HEK293 (cell line): Measurements from ENCODE around the gene HERC2.

Source experiments
- CTCF ChIA-PET: fragments of 350-600 bp; formaldehyde crosslinking; extraction: SDS; loops from one replicate; lab custom pipeline; 2021; ENCODE audit warnings: antibody characterized with exemption; lab: Yijun Ruan, JAX
- POLR2A ChIA-PET: fragments of 300-600 bp; formaldehyde crosslinking; extraction: SDS; loops from one replicate; lab custom pipeline; 2020; ENCODE audit warnings: antibody characterized with exemption, inconsistent platforms; lab: Yijun Ruan, JAX
- H3K27ac ChIP-seq: fragments of 200-500 bp; sonication (Bioruptor generic); 2 replicates; pipeline ENCODE4 v1.5.1; 2014; ENCODE audit warnings: low read depth, low read length, control low read depth, inconsistent platforms; ENCODE audit errors: extremely low read depth
- H3K36me3 ChIP-seq, 2 experiments: fragments of 200-500 bp in 1 of 2; sonication (Bioruptor generic) in 1 of 2; 1 replicate in 1 of 2; 2 replicates in 1 of 2; pipeline ENCODE4 v1.5.1; 2014 to 2017; ENCODE audit warnings: inconsistent platforms in 2 of 2, low read length in 2 of 2; ENCODE audit not compliant: control insufficient read depth in 2 of 2, insufficient read depth in 1 of 2
- H3K4me1 ChIP-seq: fragments of 200-500 bp; sonication (Bioruptor generic); 2 replicates; pipeline ENCODE4 v1.5.1; 2014; ENCODE audit warnings: mild to moderate bottlenecking, low read length, inconsistent platforms; ENCODE audit not compliant: control insufficient read depth, insufficient read depth
- H3K4me3 ChIP-seq: 2 replicates; pipeline ENCODE4 v1.5.1; 2011; ENCODE audit warnings: low read depth, mild to moderate bottlenecking, control low read depth, low read length, moderate library complexity
- H3K9me3 ChIP-seq: fragments of 200-500 bp; sonication (Bioruptor generic); 2 replicates; pipeline ENCODE4 v1.5.1; 2014; ENCODE audit warnings: low read depth, low read length, inconsistent platforms; ENCODE audit not compliant: control insufficient read depth, insufficient read depth
- GFI1B ChIP-seq: fragments of 450-650 bp; formaldehyde crosslinking; IDR thresholded peaks from 2 replicates; pipeline ENCODE4 v1.5.1; 2016; ENCODE audit warnings: missing biosample characterization, missing genetic modification characterization
- HOXD13 ChIP-seq: sonication (generic); formaldehyde crosslinking; IDR thresholded peaks from 2 replicates; pipeline ENCODE4 v1.8.0; 2022; ENCODE audit warnings: missing genetic modification reagents, borderline replicate concordance
- IKZF3 ChIP-seq: fragments of 450-650 bp; IDR thresholded peaks from 2 replicates; pipeline ENCODE4 v1.5.0; 2018; ENCODE audit warnings: missing biosample characterization, mild to moderate bottlenecking, missing genetic modification characterization, moderate library complexity
- ZNF10 ChIP-seq: fragments of 450-650 bp; formaldehyde crosslinking; IDR thresholded peaks from 2 replicates; pipeline ENCODE4 v1.5.1; 2017; ENCODE audit warnings: missing biosample characterization, missing genetic modification characterization
- ZNF121 ChIP-seq: fragments of 450-650 bp; formaldehyde crosslinking; IDR thresholded peaks from 2 replicates; pipeline ENCODE4 v1.5.1; 2016; ENCODE audit warnings: missing biosample characterization, missing genetic modification characterization
- ZNF248 ChIP-seq: fragments of 450-650 bp; formaldehyde crosslinking; IDR thresholded peaks from 2 replicates; pipeline ENCODE4 v1.5.1; 2017; ENCODE audit warnings: missing biosample characterization, missing genetic modification characterization
- ZNF350 ChIP-seq: fragments of 450-650 bp; formaldehyde crosslinking; IDR thresholded peaks from 2 replicates; pipeline ENCODE4 v1.5.0; 2017; ENCODE audit warnings: missing biosample characterization, mild to moderate bottlenecking, missing genetic modification characterization
- ZNF354C ChIP-seq: fragments of 450-650 bp; formaldehyde crosslinking; IDR thresholded peaks from 2 replicates; pipeline ENCODE4 v1.5.1; 2016; ENCODE audit warnings: missing biosample characterization, missing genetic modification characterization, low read depth, borderline replicate concordance
- ZNF37A ChIP-seq: fragments of 450-650 bp; IDR thresholded peaks from 2 replicates; pipeline ENCODE4 v1.5.1; 2018; ENCODE audit warnings: missing biosample characterization, missing genetic modification characterization
- ZNF670 ChIP-seq: fragments of 450-650 bp; formaldehyde crosslinking; IDR thresholded peaks from 2 replicates; pipeline ENCODE4 v1.5.1; 2016; ENCODE audit warnings: missing biosample characterization, missing genetic modification characterization, low read depth
- TF ChIP-seq, protein P1 (sequence below): fragments of 450-650 bp; formaldehyde crosslinking; IDR thresholded peaks from 2 replicates; pipeline ENCODE4 v1.5.1; 2016; ENCODE audit warnings: missing biosample characterization, missing genetic modification characterization
- TF ChIP-seq, protein P2 (sequence below): fragments of 450-650 bp; formaldehyde crosslinking; IDR thresholded peaks from 2 replicates; pipeline ENCODE4 v1.5.1; 2016; ENCODE audit warnings: missing biosample characterization, missing genetic modification characterization
- TF ChIP-seq, protein P3 (sequence below): fragments of 450-650 bp; formaldehyde crosslinking; IDR thresholded peaks from 2 replicates; pipeline ENCODE4 v1.5.0; 2017; ENCODE audit warnings: missing biosample characterization, missing genetic modification characterization, borderline replicate concordance
- TF ChIP-seq, protein P4 (sequence below): fragments of 450-650 bp; formaldehyde crosslinking; conservative IDR thresholded peaks from 2 replicates; pipeline ENCODE4 v1.5.1; 2016; ENCODE audit warnings: low read depth, missing biosample characterization, missing genetic modification characterization
- TF ChIP-seq, protein P5 (sequence below): fragments of 450-650 bp; formaldehyde crosslinking; conservative IDR thresholded peaks from 2 replicates; pipeline ENCODE4 v1.5.1; 2016; ENCODE audit warnings: low read depth, missing biosample characterization, missing genetic modification characterization

The HERC2 gene

DNA sequence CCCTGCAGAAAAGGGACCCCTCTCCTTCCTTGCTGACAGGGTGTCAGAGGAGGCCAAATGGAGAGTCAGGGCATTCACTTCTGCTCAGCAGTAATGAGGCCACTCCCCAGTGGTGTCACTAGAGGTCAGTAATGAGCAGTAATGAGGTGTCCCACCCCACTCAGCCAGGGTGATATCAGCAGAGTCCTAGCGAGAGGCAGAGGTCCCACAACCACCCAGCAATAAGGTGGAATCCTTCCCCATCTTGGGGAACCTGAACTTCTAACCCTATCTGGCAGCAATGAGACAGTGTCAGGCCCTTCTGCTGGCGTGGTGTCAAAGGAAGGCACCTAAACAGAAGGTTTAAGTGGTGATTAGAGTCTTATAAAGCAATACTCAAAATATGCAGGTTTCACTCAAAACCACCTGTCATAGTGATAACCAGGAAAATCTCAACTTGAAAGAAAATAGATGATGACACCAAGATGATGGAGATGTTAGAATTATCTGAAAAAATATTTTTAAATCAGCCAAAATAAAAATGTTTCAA is 235.7 kb downstream of the HERC2 start (continued):
- TF ChIP-seq, protein P1, sequence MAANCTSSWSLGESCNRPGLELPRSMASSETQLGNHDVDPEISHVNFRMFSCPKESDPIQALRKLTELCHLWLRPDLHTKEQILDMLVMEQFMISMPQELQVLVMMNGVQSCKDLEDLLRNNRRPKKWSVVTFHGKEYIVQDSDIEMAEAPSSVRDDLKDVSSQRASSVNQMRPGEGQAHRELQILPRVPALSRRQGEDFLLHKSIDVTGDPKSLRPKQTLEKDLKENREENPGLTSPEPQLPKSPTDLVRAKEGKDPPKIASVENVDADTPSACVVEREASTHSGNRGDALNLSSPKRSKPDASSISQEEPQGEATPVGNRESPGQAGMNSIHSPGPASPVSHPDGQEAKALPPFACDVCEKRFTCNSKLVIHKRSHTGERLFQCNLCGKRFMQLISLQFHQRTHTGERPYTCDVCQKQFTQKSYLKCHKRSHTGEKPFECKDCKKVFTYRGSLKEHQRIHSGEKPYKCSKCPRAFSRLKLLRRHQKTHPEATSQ (tag by site-specific recombination) = no peak
- TF ChIP-seq, protein P2, sequence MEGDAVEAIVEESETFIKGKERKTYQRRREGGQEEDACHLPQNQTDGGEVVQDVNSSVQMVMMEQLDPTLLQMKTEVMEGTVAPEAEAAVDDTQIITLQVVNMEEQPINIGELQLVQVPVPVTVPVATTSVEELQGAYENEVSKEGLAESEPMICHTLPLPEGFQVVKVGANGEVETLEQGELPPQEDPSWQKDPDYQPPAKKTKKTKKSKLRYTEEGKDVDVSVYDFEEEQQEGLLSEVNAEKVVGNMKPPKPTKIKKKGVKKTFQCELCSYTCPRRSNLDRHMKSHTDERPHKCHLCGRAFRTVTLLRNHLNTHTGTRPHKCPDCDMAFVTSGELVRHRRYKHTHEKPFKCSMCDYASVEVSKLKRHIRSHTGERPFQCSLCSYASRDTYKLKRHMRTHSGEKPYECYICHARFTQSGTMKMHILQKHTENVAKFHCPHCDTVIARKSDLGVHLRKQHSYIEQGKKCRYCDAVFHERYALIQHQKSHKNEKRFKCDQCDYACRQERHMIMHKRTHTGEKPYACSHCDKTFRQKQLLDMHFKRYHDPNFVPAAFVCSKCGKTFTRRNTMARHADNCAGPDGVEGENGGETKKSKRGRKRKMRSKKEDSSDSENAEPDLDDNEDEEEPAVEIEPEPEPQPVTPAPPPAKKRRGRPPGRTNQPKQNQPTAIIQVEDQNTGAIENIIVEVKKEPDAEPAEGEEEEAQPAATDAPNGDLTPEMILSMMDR (tag by site-specific recombination) = peak; percentile 41; the same call in 1 of the 2 replicates
- TF ChIP-seq ZNF248 = no peak
- TF ChIP-seq ZNF354C (tag by site-specific recombination) = no peak
- no peak for TF ChIP-seq IKZF3 (tag by site-specific recombination)
- TF ChIP-seq, protein P3, sequence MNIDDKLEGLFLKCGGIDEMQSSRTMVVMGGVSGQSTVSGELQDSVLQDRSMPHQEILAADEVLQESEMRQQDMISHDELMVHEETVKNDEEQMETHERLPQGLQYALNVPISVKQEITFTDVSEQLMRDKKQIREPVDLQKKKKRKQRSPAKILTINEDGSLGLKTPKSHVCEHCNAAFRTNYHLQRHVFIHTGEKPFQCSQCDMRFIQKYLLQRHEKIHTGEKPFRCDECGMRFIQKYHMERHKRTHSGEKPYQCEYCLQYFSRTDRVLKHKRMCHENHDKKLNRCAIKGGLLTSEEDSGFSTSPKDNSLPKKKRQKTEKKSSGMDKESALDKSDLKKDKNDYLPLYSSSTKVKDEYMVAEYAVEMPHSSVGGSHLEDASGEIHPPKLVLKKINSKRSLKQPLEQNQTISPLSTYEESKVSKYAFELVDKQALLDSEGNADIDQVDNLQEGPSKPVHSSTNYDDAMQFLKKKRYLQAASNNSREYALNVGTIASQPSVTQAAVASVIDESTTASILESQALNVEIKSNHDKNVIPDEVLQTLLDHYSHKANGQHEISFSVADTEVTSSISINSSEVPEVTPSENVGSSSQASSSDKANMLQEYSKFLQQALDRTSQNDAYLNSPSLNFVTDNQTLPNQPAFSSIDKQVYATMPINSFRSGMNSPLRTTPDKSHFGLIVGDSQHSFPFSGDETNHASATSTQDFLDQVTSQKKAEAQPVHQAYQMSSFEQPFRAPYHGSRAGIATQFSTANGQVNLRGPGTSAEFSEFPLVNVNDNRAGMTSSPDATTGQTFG = no peak
- no peak for TF ChIP-seq ZNF10 (tag by site-specific recombination)

DNA sequence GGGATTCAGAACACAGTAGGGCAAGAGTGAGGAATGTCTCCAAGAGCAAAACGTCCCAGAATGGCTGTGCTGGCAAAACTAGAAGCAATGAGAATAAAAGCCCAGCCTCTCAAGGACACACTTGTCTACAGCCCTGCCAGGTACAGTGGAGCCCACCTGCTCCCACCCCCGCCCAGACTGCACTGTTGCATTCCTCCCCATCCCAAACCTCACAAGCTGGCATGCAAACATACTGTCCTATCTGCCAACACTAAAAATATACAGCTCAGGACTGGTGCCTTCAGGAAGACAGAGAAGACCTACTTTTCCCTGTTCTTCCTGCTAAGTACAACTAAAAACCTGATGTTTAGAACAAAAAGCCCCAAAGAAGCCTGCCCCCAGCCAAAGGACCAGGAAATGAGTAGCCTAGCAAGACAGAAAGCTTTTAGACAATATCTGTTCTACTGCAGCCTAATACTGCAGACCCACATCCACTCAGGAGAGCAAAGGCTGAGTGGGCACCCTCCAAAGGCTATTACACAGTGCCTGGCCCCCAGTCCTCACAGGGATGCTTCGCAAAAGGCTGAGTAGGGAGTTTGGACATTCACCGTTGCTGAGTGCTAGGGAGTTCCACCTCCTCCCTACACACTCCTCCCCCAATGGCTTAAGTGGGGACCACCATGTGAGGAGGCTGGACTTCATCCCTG is 236.3 kb downstream of the HERC2 start:
- POLR2A ChIA-PET = no interaction called here

More for the DNA sequence above, 236.3 kb downstream of the HERC2 start:
- TF ChIP-seq HOXD13 (CRISPR knock-in tag) (no peak), GFI1B (tag by site-specific recombination) (no peak), ZNF350 (no peak), ZNF670 (tag by site-specific recombination) (no peak), ZNF37A (tag by site-specific recombination) (no peak), ZNF121 (tag by site-specific recombination) (no peak)
- TF ChIP-seq, protein P4, sequence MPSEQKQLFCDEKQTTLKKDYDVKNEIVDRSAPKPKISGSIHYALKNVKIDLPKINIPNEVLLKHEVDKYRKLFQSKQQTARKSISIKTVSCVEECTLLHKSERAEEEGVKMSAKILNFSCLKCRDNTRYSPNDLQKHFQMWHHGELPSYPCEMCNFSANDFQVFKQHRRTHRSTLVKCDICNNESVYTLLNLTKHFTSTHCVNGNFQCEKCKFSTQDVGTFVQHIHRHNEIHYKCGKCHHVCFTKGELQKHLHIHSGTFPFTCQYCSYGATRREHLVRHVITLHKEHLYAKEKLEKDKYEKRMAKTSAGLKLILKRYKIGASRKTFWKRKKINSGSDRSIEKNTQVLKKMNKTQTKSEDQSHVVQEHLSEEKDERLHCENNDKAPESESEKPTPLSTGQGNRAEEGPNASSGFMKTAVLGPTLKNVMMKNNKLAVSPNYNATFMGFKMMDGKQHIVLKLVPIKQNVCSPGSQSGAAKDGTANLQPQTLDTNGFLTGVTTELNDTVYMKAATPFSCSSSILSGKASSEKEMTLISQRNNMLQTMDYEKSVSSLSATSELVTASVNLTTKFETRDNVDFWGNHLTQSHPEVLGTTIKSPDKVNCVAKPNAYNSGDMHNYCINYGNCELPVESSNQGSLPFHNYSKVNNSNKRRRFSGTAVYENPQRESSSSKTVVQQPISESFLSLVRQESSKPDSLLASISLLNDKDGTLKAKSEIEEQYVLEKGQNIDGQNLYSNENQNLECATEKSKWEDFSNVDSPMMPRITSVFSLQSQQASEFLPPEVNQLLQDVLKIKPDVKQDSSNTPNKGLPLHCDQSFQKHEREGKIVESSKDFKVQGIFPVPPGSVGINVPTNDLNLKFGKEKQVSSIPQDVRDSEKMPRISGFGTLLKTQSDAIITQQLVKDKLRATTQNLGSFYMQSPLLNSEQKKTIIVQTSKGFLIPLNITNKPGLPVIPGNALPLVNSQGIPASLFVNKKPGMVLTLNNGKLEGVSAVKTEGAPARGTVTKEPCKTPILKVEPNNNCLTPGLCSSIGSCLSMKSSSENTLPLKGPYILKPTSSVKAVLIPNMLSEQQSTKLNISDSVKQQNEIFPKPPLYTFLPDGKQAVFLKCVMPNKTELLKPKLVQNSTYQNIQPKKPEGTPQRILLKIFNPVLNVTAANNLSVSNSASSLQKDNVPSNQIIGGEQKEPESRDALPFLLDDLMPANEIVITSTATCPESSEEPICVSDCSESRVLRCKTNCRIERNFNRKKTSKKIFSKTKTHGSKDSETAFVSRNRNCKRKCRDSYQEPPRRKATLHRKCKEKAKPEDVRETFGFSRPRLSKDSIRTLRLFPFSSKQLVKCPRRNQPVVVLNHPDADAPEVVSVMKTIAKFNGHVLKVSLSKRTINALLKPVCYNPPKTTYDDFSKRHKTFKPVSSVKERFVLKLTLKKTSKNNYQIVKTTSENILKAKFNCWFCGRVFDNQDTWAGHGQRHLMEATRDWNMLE = no peak
- TF ChIP-seq, protein P5, sequence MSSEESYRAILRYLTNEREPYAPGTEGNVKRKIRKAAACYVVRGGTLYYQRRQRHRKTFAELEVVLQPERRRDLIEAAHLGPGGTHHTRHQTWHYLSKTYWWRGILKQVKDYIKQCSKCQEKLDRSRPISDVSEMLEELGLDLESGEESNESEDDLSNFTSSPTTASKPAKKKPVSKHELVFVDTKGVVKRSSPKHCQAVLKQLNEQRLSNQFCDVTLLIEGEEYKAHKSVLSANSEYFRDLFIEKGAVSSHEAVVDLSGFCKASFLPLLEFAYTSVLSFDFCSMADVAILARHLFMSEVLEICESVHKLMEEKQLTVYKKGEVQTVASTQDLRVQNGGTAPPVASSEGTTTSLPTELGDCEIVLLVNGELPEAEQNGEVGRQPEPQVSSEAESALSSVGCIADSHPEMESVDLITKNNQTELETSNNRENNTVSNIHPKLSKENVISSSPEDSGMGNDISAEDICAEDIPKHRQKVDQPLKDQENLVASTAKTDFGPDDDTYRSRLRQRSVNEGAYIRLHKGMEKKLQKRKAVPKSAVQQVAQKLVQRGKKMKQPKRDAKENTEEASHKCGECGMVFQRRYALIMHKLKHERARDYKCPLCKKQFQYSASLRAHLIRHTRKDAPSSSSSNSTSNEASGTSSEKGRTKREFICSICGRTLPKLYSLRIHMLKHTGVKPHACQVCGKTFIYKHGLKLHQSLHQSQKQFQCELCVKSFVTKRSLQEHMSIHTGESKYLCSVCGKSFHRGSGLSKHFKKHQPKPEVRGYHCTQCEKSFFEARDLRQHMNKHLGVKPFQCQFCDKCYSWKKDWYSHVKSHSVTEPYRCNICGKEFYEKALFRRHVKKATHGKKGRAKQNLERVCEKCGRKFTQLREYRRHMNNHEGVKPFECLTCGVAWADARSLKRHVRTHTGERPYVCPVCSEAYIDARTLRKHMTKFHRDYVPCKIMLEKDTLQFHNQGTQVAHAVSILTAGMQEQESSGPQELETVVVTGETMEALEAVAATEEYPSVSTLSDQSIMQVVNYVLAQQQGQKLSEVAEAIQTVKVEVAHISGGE (tag by site-specific recombination) = no peak
- TF ChIP-seq, all 188 proteins: peak for 0
- Histone ChIP-seq H3K4me1 (no peaks in the 10 kb centered on the region), H3K27ac (no peak overlapping the region), H3K9me3 (no peaks in the 10 kb centered on the region), H3K4me3 (no peak overlapping the region), H3K36me3 (no peaks in the 10 kb centered on the region)
- CTCF ChIA-PET = interaction anchor here (0.6 to 1.2 kb wide), 4 partner anchors 13 to 73 kb away, joined by 3 read pairs; no protein-coding TSS in a partner anchor
